Transverse colon (tissue), 4 donors: ENCODE measurements around the gene TMEM151A. TPM values are rescaled to one million over a fixed set of nuclear protein-coding genes. Genes with fewer than 3 reads are reported as not detected.
A peak's percentile ranks its signal among the peaks of the same experiment; 100 is the strongest.

Experiments
- DNase-seq: peaks from one replicate; pipeline ENCODE4 v3.0.0-alpha.2; 2019
- H3K27ac ChIP-seq, 4 donors: fragments of 200-600 bp; sonication (generic); 2 replicates each; pipeline ENCODE4 v1.5.1; 2016 to 2018; ENCODE audit warnings: inconsistent platforms in 4 of 4
- H3K27me3 ChIP-seq: fragments of 200-600 bp; sonication (generic); 2 replicates; pipeline ENCODE4 v1.5.1; 2017; ENCODE audit warnings: inconsistent platforms
- H3K36me3 ChIP-seq, 4 donors: fragments of 200-600 bp; sonication (generic); 2 replicates each; pipeline ENCODE4 v1.5.1; 2017 to 2019; ENCODE audit warnings: inconsistent platforms in 4 of 4
- H3K4me1 ChIP-seq, 4 donors: fragments of 200-600 bp; sonication (generic); 2 replicates each; pipeline ENCODE4 v1.5.1; 2017 to 2020; ENCODE audit warnings: inconsistent platforms in 4 of 4
- H3K4me3 ChIP-seq, 4 donors: fragments of 200-600 bp; sonication (generic); 1 replicate in 1 of 4; 2 replicates in 3 of 4; pipeline versions ENCODE4 v1.5.1 to v1.6.1; 2017 to 2019; ENCODE audit warnings: inconsistent platforms in 4 of 4
- H3K9me3 ChIP-seq, 2 donors: fragments of 200-600 bp; sonication (generic); 2 replicates each; pipeline ENCODE4 v1.5.1; 2017 to 2019; ENCODE audit warnings: inconsistent platforms in 2 of 2
- EP300 ChIP-seq: sonication (generic); formaldehyde crosslinking; IDR thresholded peaks from one replicate; pipeline ENCODE4 v1.6.1; 2017; ENCODE audit warnings: antibody characterized with exemption, low read depth
- POLR2A ChIP-seq: fragments of 450-650 bp; IDR thresholded peaks from one replicate; pipeline ENCODE4 v1.6.1; 2016; ENCODE audit warnings: antibody characterized with exemption, mild to moderate bottlenecking, moderate library complexity
- POLR2AphosphoS5 ChIP-seq, 3 donors: sonication (generic); formaldehyde crosslinking; IDR thresholded peaks; one replicate each; pipeline ENCODE4 v1.6.1; 2016; ENCODE audit warnings: antibody characterized with exemption in 3 of 3
- WGBS, 2 donors: methylation state at CpG; one replicate each; pipeline ENCODE4 v1.1.5; 2018; ENCODE audit warnings: low coverage in 1 of 2; 5-methylcytosine and 5-hydroxymethylcytosine counted together
- in situ Hi-C, 4 donors: fragments of 200-750 bp; cut with MboI; loops; one replicate each; pipeline versions ENCODE4 v1.15.0 to v1.15.1; 2017; ENCODE audit warnings: low sequenced_read_pairs in 3 of 4, low pct_ligation_motif_present in 1 of 4, low pct_unique_long_range_greater_than_20kb in 1 of 4
- intact Hi-C: fragments of 100-400 bp; cut with DNase I; formaldehyde crosslinking; loops from one replicate; pipeline ENCODE4 v1.15.1; 2023; ENCODE audit warnings: low total_unique reads
- total RNA-seq, 4 donors: library from RNA; depleted of rRNA; stranded (reverse); fragments of >200 nt; gene quantifications; one replicate each; pipeline ENCODE4 v1.1.0, GENCODE V29; 2016
- TF ChIP-seq, protein P1 (sequence below), 5 experiments: fragments of 200-600 bp in 3 of 5; fragments of 450-650 bp in 2 of 5; sonication (generic) in 3 of 5; IDR thresholded peaks; 1 replicate in 2 of 5; 2 replicates in 3 of 5; pipeline ENCODE4 v1.5.1; 2016 to 2017; ENCODE audit warnings: antibody characterized with exemption in 5 of 5, inconsistent platforms in 3 of 5, mild to moderate bottlenecking in 2 of 5, moderate library complexity in 1 of 5

Gene TMEM151A
- total RNA-seq, 4 donors from 2014 or later = 0.55 to 0.75 TPM; not detected in 2

DNA sequence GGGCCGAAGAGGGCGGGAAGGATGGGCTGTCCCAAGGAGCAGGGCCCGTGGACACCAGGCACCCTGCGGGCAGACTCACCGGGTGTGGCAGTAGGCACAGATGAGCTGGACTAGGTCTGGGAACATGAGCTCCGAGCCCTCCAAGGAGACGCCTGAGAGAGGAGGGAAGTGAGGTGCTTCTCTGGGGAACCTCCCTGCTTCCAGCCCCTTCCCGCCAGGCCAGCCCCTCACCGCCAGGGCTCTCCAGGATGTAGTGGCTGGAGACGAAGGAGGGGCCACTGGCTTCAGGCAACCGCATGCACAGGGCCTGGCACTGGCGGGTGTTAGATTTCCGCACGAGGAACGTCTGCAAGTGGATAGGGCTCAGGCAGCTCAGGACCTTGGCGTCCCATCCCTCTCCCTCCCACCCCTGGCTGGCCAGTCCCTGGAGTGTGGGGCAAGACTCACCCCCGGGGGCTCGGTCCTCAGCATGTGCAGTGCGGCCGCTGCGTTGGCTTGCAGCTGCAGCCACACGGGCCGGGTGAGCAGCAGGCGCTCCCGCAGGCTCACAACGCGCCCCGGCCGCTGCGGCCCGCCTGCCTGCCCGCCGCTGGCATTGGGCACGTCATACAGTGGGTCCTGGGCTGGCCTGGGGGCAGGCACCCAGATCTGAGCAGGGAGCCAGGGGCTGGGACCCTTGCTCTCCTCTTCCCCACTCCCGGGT, 44.0 kb downstream of the TMEM151A start:
- H3K36me3 ChIP-seq = peaks cover 0 to 5% (median under 1%) of the 10 kb centered on the region in 4 donors
- H3K4me3 ChIP-seq = peak overlapping the region; percentile 40 to 65 (median 58)
- DNase-seq = no peak
- in situ Hi-C loops = no loop called here
- TF ChIP-seq, protein P1, sequence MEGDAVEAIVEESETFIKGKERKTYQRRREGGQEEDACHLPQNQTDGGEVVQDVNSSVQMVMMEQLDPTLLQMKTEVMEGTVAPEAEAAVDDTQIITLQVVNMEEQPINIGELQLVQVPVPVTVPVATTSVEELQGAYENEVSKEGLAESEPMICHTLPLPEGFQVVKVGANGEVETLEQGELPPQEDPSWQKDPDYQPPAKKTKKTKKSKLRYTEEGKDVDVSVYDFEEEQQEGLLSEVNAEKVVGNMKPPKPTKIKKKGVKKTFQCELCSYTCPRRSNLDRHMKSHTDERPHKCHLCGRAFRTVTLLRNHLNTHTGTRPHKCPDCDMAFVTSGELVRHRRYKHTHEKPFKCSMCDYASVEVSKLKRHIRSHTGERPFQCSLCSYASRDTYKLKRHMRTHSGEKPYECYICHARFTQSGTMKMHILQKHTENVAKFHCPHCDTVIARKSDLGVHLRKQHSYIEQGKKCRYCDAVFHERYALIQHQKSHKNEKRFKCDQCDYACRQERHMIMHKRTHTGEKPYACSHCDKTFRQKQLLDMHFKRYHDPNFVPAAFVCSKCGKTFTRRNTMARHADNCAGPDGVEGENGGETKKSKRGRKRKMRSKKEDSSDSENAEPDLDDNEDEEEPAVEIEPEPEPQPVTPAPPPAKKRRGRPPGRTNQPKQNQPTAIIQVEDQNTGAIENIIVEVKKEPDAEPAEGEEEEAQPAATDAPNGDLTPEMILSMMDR (IDR thresholded peaks at IDR 0.05) = no peak
- no peak for TF ChIP-seq POLR2AphosphoS5 (IDR thresholded peaks at IDR 0.05)
- no peak for TF ChIP-seq POLR2A
- TF ChIP-seq EP300 = no peak
- no peaks in the 10 kb centered on the region for H3K9me3 ChIP-seq
- intact Hi-C loops = no loop called here
- WGBS, 2 donors = 15% methylated on average over 32 of the region's 35 CpGs; no CpG with 5 or more reads in 1 of the 2 donors
- no peaks in the 10 kb centered on the region for H3K27me3 ChIP-seq
- peak overlapping the region; percentile 76 to 82 (median 78) for H3K27ac ChIP-seq
- peaks cover 12 to 26% (median 21%) of the 10 kb centered on the region in 4 donors for H3K4me1 ChIP-seq

- H3K36me3 ChIP-seq = peaks cover 0 to 11% (median 4%) of the 10 kb centered on the region in 4 donors
These were observed 44.8 kb downstream of the TMEM151A start, which contains the start of gene RIN1 for GRCh38 chr11:66336234-66337102. RIN1 (minus strand) TSS chr11:66336434; CDS start chr11:66336402, 32 bp downstream.

GRCh38 chr11:66337103-66337899, 45.6 kb downstream of the TMEM151A start:
- no peak overlapping the region for H3K4me3 ChIP-seq
- in situ Hi-C loops (no loop called here), intact Hi-C loops (no loop called here)
- 56% methylated on average over 16 of the region's 18 CpGs; no CpG with 5 or more reads in 1 of the 2 donors for WGBS, 2 donors
- TF ChIP-seq, protein P1 (IDR thresholded peaks at IDR 0.05) = no peak
- TF ChIP-seq EP300 (no peak), POLR2A (no peak), POLR2AphosphoS5 (IDR thresholded peaks at IDR 0.05) (no peak)
- peak overlapping the region in 2 of 4 donors; percentile 78 to 82 for H3K27ac ChIP-seq
- H3K27me3 ChIP-seq = no peaks in the 10 kb centered on the region
- no peaks in the 10 kb centered on the region for H3K9me3 ChIP-seq
- no peak for DNase-seq
- H3K4me1 ChIP-seq = peaks cover 12 to 26% (median 21%) of the 10 kb centered on the region in 4 donors
- H3K36me3 ChIP-seq = peaks cover 0 to 11% (median 5%) of the 10 kb centered on the region in 4 donors

More at GRCh38 chr11:66336234-66337102, 44.8 kb downstream of the TMEM151A start, which contains the start of gene RIN1:
- peaks cover 12 to 26% (median 21%) of the 10 kb centered on the region in 4 donors for H3K4me1 ChIP-seq
- in situ Hi-C loops = no loop called here
- intact Hi-C loops = no loop called here
- peak; percentile 71 for DNase-seq
- no peak for TF ChIP-seq EP300
- TF ChIP-seq, protein P1 (IDR thresholded peaks at IDR 0.05) = peak in 3 of 5 experiments; percentile 19 to 24 (median 24)
- TF ChIP-seq POLR2AphosphoS5 (IDR thresholded peaks at IDR 0.05) = peak; percentile 59 to 76 (median 71)
- TF ChIP-seq POLR2A = peak; percentile 59
- H3K4me3 ChIP-seq = peak within 1 kb of the TSS; percentile 40 to 65 (median 58)
- no peaks in the 10 kb centered on the region for H3K27me3 ChIP-seq
- no peaks in the 10 kb centered on the region for H3K9me3 ChIP-seq
- WGBS, 2 donors = 13% methylated on average over 21 of the region's 22 CpGs; no CpG with 5 or more reads in 1 of the 2 donors
- H3K27ac ChIP-seq = peak within 1 kb of the TSS; percentile 76 to 82 (median 78)
